HG03039 (cell line): Measurements from ENCODE around the gene MT1B.

ENCODE experiments used
- ATAC-seq: cut with Tn5 transposase; IDR thresholded peaks from one replicate; pipeline ENCODE4 v1.9.1; 2021; ENCODE audit warnings: mild to moderate bottlenecking, moderate library complexity; ENCODE audit not compliant: unreplicated experiment

The MT1B gene

GRCh38 chr16:56651586-56651985 lies at the start of gene MT1B:
Gene MT1B (plus strand): TSS chr16:56651886. CDS start chr16:56651954, 68 bp downstream.
- ATAC-seq = no peak

- ATAC-seq = no peak
Measured at GRCh38 chr16:56603589-56603988, 48.1 kb upstream of the MT1B start.

GRCh38 chr16:56604966-56605365 lies 46.7 kb upstream of the MT1B start:
- ATAC-seq = no peak

GRCh38 chr16:56605475-56605874 lies 46.2 kb upstream of the MT1B start:
- no peak for ATAC-seq

GRCh38 chr16:56606071-56606475 lies 45.6 kb upstream of the MT1B start:
- no peak for ATAC-seq

GRCh38 chr16:56606476-56607108 lies 45.1 kb upstream of the MT1B start:
- no peak for ATAC-seq

- ATAC-seq = no peak
Measured at GRCh38 chr16:56607109-56607618, 44.5 kb upstream of the MT1B start.

- ATAC-seq = no peak
Measured at GRCh38 chr16:56607675-56608042, 44.0 kb upstream of the MT1B start.

GRCh38 chr16:56608043-56608875 lies 43.4 kb upstream of the MT1B start, which contains the start of gene MT2A:
Gene MT2A (plus strand): TSS chr16:56608584. CDS start chr16:56608656, 72 bp downstream.
- peak; percentile 87 for ATAC-seq

- ATAC-seq = no peak
Measured at GRCh38 chr16:56608876-56609462, 42.7 kb upstream of the MT1B start.

- ATAC-seq = no peak
Measured at GRCh38 chr16:56609463-56609921, 42.2 kb upstream of the MT1B start.

- ATAC-seq = no peak
Measured at GRCh38 chr16:56610017-56610608, 41.6 kb upstream of the MT1B start.

- ATAC-seq = no peak
Measured at GRCh38 chr16:56610609-56611111, 41.0 kb upstream of the MT1B start.

GRCh38 chr16:56611281-56611833 lies 40.3 kb upstream of the MT1B start:
- ATAC-seq = no peak

- ATAC-seq = no peak
Measured at GRCh38 chr16:56613706-56614105, 38.0 kb upstream of the MT1B start.

- ATAC-seq = no peak
Measured at GRCh38 chr16:56614549-56614991, 37.1 kb upstream of the MT1B start.

GRCh38 chr16:56615353-56615752 lies 36.3 kb upstream of the MT1B start:
- ATAC-seq = no peak

- ATAC-seq = no peak
Measured at GRCh38 chr16:56616608-56617211, 35.0 kb upstream of the MT1B start.

GRCh38 chr16:56617212-56618085 lies 34.2 kb upstream of the MT1B start:
- ATAC-seq = no peak
